LHCN-M2 (cell line): Measurements from ENCODE around the gene SCGB2B2. TPM values are rescaled to one million over a fixed set of nuclear protein-coding genes. Genes with fewer than 3 reads are reported as not detected.
"Not testable (repeated sequence)": the region's sequence is repeated elsewhere in the genome, so short reads cannot be mapped to it uniquely, and the experiment has no call there.

Experiments used
- DNase-seq: peaks from one replicate; pipeline ENCODE4 v3.0.0-alpha.2; 2012; ENCODE audit warnings: low read depth
- polyA plus RNA-seq: library from polyadenylated mRNA; unstranded; fragments of >200 nt; gene quantifications from one replicate; pipeline ENCODE4 v1.2.1, GENCODE V29; 2012; ENCODE audit warnings: missing spikeins
- total RNA-seq: library from RNA; depleted of rRNA; stranded (reverse); fragments of >200 nt; gene quantifications from 2 replicates; pipeline ENCODE4 v1.2.3, GENCODE V29; 2014; rRNA removed

SCGB2B2 gene
- not detected in 2 replicates for total RNA-seq
- 0.09 TPM for polyA plus RNA-seq

GRCh38 chr19:34676697-34677385 lies at the start of gene SCGB2B2:
TSS of gene SCGB2B2 (minus strand) at chr19:34677159. CDS start at chr19:34594563, 82,596 bp downstream.
- peak; percentile 86 for DNase-seq

GRCh38 chr19:34725400-34725799 lies 48.4 kb upstream of the SCGB2B2 start:
- DNase-seq: no peak

GRCh38 chr19:34722353-34722752 lies 45.4 kb upstream of the SCGB2B2 start:
- DNase-seq: no peak

- DNase-seq: no peak
Measured at GRCh38 chr19:34715357-34715756, 38.4 kb upstream of the SCGB2B2 start.

GRCh38 chr19:34713262-34713637 lies 36.3 kb upstream of the SCGB2B2 start:
- DNase-seq: no peak

GRCh38 chr19:34712395-34713261 lies 35.7 kb upstream of the SCGB2B2 start:
- DNase-seq: peak; percentile 73

- no peak for DNase-seq
Measured at GRCh38 chr19:34711890-34712289, 34.9 kb upstream of the SCGB2B2 start.

GRCh38 chr19:34707661-34708060 lies 30.7 kb upstream of the SCGB2B2 start:
- DNase-seq: no peak

GRCh38 chr19:34692549-34692948 lies 15.6 kb upstream of the SCGB2B2 start:
- DNase-seq: no peak

GRCh38 chr19:34690372-34690771 lies 13.4 kb upstream of the SCGB2B2 start:
- no peak for DNase-seq

- DNase-seq: no peak
Measured at GRCh38 chr19:34688592-34688991, 11.6 kb upstream of the SCGB2B2 start.

- no peak for DNase-seq
Measured at GRCh38 chr19:34687348-34687747, 10.4 kb upstream of the SCGB2B2 start.

GRCh38 chr19:34686455-34686854 lies 9.5 kb upstream of the SCGB2B2 start:
- DNase-seq: no peak

- DNase-seq: not testable (repeated sequence)
Measured at GRCh38 chr19:34685266-34685665, 8.3 kb upstream of the SCGB2B2 start.

GRCh38 chr19:34681478-34681877 lies 4.5 kb upstream of the SCGB2B2 start:
- no peak for DNase-seq

GRCh38 chr19:34678421-34678820 lies 1.5 kb upstream of the SCGB2B2 start:
- DNase-seq: no peak

GRCh38 chr19:34678085-34678412 lies 1.1 kb upstream of the SCGB2B2 start:
- no peak for DNase-seq

- DNase-seq: peak; percentile 95
Measured at GRCh38 chr19:34677386-34678084, 576 bp upstream of the SCGB2B2 start, which contains the start of gene ZNF302. TSS of gene ZNF302 (plus strand) at chr19:34677678. CDS start at chr19:34678805, 1,127 bp downstream.

GRCh38 chr19:34675919-34676318 lies 1.0 kb downstream of the SCGB2B2 start:
- DNase-seq: no peak

GRCh38 chr19:34675250-34675649 lies 1.7 kb downstream of the SCGB2B2 start:
- DNase-seq: no peak

- DNase-seq: no peak
Measured at GRCh38 chr19:34673590-34673989, 3.4 kb downstream of the SCGB2B2 start.

- no peak for DNase-seq
Measured at GRCh38 chr19:34671972-34672371, 5.0 kb downstream of the SCGB2B2 start.
